Measurements from ENCODE around the gene EPB41L4A.

The EPB41L4A gene

DNA sequence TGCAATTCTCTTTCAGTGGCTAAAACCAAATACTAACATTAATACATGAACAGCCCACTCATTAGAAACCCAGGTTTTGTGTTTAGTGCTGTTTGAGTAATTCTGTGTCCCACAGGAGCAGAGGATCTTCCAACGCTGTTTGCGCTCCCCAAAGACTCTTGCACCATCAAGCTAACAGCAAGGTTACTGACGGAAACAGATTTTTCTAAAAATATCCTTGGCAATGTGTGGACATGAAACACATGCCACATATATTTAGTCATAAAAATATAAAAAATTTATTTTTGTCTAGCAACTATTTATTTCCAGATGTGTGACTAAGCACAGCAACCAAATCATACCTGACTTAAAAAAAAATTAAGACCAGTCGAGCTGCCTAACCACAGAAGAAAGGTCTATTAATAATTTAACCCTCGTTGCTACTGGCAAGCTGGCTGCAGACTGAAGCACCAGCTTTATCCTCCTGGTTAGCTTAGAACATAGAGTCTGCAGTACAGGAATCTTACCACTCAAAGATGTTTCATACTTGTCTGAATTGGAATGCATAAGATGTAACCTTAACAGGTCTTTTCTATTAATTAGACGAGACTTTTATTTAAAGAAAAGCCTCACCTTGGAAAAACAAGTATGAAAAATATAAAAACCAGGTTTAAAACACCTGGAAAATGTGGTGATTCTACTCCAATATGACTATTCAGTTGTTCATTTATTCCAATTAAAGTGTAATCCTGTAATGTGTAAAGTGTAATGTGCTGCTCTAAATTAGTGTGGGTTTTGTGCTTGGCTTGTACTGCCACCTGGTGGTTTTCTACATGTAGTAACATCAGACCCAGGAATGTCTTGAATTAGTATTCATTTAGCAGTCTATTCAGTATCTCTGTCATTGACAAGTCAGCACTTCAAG lies 272.5 kb downstream of the EPB41L4A start:
- DNase-seq, result peak; percentile 65 to 89

DNA sequence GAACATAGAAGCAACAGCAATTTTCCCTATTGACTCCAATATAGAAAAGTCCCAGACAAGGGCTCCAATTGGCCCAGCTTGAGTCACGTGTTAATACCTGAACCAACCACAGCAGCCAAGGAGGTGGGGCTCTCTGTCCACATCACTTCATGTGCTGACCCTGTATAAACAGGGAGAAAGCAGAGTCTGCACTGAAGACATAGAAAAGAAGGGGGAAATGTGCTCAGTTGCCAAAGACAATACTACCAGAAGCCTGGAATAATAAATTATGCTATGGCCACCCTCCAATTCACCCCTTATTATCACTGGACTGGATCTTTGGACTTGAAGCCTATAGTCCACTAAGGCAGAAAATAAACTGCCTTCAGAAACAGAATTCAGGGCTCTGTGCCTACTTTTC lies 275.4 kb downstream of the EPB41L4A start:
- no peak for DNase-seq

DNA sequence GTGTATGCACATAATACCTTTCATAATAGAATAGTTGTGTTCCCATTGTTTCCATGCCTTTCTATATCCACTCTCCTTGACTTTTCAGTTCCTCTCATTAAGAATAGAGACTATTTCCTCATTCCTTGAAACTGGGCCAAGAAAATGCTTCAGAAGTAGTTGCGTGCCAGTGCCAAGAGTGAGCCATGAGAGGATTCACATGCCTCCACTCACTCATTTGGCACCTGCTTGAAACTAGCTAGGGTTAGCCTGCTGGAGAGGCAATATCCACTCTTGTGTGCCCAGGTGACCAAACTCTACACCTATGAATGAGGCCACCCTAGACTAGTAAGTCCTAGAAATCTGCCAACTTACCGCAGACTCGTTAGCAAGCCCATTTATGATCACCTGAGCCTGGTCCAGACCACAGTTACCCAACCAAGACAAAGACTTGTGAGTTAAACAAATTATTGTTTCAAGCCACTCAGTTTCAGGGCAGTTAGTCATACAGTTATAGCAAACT lies 276.3 kb downstream of the EPB41L4A start:
- DNase-seq, result peak; percentile 32 to 62

DNA sequence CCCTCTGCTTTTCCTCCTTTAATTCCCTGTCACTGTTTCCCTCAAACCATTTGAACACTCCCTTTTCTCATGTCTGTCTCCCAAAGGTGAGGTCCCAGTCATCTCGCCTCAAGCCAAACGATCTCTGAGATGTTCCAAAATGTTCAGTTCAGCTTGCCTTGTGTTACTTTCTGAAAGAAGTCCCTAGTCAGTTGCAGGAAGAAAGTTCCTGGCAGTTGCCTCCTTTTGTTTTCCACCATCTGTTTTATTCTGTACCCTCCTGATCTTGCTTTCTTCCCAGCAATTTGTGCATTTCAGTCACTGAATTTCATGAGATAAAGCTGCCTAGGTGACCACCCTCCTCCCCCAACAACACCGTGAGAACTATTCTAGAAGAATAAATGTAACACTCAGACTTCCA lies 277.5 kb downstream of the EPB41L4A start:
- no peak for DNase-seq

DNA sequence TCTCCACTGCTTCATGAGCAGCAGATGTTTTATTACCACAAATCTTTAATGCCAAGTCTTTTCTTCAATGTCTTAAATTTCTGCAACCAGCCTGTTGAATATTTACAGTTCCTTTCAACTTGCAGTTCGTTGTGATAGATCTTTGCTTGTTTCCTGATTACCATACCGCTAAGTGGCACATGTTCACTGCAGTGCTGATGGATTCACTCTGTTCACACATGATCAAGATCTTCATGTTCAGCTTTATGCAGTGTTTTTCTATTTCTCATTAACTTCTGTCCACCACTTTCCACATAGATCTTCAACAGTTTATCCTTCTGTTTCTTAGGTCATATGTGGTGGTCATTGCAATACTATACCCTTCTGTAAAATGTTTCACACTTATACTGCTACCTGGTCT lies 280.6 kb downstream of the EPB41L4A start:
- no peak for DNase-seq

DNA sequence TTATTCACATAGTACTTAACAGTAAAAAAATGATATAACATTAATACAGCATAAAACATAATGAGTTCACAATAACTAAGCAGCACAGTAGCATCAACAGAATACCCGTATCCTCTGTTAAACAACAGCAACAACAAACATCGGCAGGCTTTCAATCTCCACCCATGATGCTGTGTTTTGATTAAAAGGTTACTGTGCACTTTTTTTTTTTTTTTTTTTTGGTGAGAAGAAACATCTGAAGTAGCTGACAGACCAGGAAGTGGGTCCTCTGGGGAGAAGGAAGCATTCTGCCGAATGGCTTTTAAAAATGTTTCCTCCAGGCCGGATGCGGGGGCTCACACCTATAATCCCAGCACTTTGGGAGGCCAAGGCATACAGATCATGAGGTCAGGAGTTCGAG lies 282.3 kb downstream of the EPB41L4A start:
- no peak for DNase-seq

DNA sequence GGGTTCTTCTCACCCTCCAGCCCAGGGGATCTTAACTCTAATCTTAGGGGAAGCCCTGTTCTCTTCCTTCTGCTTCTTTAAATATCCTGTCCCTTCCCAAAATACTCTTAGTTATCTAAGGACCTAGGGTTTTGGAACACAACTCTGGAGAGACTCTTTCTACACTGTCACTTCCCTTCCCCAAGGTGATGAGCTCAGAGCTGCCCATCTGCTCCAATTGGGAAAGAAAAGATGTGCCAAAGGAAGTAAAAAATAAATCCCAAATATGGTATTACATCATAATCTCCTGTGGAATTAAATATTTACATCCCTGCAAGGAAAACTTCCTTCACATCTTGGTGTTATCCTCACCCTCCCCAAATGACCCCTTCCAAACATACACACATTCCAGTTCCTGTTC lies 291.2 kb downstream of the EPB41L4A start:
- DNase-seq, result no peak

DNA sequence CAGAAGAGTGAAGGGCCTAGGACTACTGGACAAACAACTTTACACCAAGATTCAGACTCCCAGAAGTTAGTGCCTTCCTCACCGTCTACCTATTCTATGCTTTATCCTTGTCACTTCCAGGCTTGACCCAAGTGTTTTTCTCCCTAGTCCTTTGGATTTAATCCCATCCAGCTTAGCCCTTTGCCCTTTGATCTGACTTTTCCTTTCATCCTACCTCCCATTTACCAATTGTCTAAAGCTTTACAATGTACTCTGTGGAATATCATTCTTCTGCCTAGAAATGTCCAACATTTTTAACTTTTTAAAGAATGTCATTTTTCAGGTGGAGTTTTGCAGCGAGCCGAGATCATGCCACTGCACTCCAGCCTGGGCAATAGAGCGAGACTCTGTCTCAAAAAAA lies 292.1 kb downstream of the EPB41L4A start:
- DNase-seq, result no peak

DNA sequence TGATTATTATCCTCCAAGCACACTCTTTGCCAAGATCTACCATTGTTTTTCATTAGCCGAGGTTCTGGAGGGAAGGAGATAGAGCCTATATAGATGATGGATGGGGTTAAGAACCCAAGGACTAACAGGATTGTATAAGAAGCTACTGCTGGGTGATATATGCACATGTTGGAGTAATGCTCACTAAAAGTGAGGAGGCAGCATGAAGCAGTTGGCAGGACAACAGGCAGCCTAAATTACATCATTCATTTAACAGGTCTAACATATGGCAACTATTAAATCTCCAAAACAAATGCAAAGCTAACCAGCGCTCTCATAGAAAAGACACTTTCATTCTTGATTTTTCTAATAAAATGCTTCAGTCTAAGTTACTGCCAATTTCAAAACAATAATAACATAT lies 293.2 kb downstream of the EPB41L4A start:
- no peak for DNase-seq

DNA sequence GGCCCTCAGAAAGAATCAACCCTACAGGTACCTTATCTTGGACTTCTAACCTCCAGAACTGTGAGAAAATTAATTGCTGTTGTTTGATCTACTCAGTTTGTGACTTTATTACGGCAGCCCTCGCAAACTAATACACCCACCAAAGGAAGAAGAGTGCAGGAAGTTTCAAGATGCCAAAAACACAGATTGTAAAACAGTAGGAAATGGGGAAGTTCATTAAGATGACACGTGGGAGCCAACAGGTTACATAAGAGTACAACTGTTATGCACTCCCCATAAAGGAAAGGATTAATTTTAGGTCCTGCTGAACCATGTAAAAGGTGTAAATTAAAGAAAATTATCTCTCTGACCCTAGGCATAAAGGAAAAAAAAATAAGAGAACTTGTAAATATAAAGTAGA lies 294.3 kb downstream of the EPB41L4A start:
- peak; percentile 60 to 64 for DNase-seq

DNA sequence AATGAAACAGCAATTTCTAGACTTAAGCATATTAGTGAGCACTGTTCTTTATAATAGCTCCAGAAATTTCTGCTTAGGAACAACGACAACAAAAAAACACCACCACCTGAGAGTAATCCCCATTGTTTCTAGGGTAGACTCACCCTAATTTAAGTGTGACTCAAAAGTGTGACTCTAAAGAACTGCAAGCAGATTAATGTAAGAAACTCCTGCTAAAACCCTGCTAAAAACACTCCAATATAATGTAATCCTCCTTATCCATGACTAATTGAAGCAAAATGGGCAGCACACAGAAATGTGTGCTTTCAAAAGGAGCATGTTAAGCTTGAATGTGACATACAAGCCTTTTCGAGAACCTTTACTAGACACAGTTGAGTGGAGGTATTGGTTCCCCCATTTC lies 296.0 kb downstream of the EPB41L4A start:
- DNase-seq, result peak; percentile 53 to 79

DNA sequence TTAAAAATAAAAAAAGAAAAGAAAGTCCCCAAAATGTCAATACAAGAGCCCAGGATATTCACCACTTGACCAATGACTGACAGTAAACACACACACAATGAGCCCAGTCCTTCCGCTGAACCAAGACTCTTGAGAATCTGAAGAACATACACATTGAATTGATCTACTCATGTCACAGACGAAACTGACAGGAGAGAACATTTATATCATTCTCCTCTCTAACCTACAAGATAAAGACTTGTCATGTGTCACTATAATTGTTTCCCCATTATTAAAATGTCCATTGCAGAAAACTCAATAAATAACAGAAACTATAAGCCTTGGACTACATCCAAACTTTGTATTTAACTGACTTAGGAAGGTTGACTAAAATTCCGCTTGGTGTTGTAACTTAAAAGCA lies 296.7 kb downstream of the EPB41L4A start:
- DNase-seq, result no peak

DNA sequence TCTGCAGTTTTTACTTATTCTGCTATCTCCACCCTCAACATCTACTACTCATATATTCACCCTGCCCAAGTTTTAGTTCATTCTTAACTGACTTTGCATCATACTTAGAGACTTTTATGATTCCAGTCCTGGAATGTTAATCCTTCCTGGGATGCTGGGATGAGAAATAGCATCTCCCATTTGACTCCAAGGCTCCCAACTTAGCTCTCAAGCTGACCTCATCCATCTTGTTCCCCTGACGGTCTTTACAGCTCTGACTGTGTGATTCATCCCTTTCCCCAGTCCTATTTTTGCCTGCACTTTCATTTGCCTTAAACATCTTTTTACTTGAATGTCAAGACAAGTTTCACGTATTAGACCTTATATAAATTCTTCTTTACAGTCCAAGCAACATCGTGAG lies 297.8 kb downstream of the EPB41L4A start:
- no peak for DNase-seq

DNA sequence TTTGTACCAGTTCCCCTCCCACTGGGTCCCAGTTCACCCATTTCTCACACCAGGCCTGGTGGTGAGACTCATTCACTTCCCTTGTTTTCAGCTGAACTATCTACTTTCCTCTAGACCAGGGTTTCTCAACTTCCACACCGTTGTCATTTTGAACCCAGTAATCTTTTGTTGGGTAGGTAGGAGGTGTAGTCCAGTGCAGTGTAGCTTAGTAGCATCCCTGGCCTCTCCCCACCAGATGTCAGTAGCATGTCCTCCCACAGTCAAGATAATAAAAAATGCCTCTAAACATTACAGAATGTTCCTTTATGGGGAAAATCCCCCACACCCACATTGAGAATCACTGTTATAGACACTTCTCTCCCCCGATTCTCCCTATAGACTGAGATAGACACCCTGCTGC lies 299.1 kb downstream of the EPB41L4A start:
- peak in 1 of 2 donors; percentile 31 for DNase-seq

DNA sequence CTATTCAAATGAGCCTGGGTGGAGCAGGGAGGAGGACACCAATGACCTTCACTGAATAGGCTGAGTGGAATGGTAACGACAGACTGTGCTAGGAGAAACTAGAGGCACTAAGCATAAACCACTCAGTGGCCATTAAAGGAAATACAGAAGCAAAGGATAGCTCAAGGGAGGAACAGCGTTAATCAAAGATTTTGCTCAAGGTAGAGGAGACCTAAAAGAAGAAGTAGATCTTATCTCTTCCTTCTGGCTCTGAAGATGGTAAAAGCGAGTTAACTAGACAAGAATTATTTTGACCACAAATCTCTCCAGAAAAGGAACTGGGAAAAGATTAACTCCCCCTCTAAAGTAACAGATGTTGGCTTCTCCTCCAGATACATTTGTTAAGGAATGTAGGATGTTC lies 299.6 kb downstream of the EPB41L4A start:
- no peak for DNase-seq

DNA sequence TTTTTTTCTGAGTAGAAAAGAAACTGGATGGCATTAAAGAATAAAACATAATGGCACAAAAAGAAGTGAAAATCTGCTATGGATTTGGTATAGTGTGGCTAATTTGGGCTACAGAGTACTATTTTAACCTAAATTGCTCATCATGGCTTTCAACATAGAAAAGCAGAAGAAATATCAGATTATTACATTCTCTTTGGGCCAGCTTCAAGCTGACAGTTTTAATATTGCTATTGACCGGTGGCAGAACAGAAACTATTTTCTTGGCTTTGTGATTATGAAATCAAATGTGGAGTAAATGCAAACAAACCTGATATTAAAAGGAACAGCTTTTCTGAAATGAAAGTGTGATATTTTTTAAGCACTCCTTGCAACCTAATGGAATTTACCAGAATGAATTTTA lies 301.5 kb downstream of the EPB41L4A start:
- peak; percentile 66 to 71 for DNase-seq

DNA sequence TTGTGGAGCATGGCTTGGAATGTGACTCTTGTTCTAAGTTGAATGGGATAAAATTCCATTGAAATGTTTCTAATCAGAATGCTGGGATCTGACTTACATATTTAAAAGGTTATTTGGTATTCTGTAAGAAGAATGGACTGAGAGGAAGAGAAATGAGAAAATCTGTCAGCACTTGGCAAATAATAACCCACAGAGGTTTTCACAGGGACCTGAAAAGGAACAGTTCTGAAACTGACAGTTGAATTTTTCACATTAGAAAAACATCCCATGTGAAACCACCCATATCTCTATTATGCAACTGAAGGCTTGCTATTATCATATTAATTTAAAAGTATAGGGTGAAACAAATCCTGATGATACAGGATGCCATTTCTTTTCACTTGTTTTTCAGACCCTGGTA lies 302.7 kb downstream of the EPB41L4A start:
- peak in 1 of 2 donors; percentile 31 for DNase-seq

DNA sequence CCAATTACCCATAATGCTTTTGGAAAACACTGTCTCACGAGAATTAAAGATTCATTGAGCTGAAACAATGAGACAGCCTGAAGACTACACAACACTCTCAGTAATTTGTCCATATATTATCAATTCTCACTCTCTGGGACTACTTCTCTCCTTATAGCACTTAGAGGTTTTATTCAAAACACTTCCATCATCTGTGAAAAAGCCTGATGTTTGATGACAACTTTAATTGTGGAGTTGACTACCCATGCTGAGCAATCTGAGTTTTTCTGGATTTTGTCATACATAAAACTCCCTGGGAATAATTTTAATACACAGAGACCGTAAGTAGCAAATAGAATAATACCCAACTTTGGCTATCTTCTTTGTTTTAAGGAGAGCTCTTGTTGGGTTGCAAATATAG lies 305.5 kb downstream of the EPB41L4A start:
- no peak for DNase-seq
